GM10248 (cell line): ENCODE results near the gene ZNF385C.

Experiments
- CTCF ChIA-PET: fragments of 300-600 bp; sonication (Branson Sonifier 250); formaldehyde crosslinking; extraction: SDS; loops from one replicate; lab custom pipeline; 2021; ENCODE audit warnings: antibody characterized with exemption; lab: Yijun Ruan, JAX
- POLR2A ChIA-PET: fragments of 350-650 bp; sonication (Branson Sonifier 250); formaldehyde crosslinking; extraction: SDS; loops from one replicate; lab custom pipeline; 2020; ENCODE audit warnings: antibody characterized with exemption; lab: Yijun Ruan, JAX
- DNase-seq: peaks from one replicate; pipeline ENCODE4 v3.0.0; 2012; ENCODE audit errors: extremely low spot score
- CTCF ChIP-seq: IDR thresholded peaks from 2 replicates; pipeline ENCODE4 v1.5.1; 2012; ENCODE audit warnings: mild to moderate bottlenecking, low read depth; ENCODE audit errors: extremely low read depth, missing control alignments, control extremely low read depth

The ZNF385C gene

GRCh38 chr17:41996855-41997164, 101.5 kb downstream of the ZNF385C start:
- CTCF ChIA-PET: interaction anchor here (0.8 to 1.6 kb wide), 5 partner anchors 8 to 29 kb away, joined by 3 to 4 read pairs (median 3); partner anchors contain the start of gene NKIRAS2
- TF ChIP-seq CTCF: no peak
- no peak for DNase-seq

GRCh38 chr17:41992576-41992975, 105.7 kb downstream of the ZNF385C start:
- no peak for TF ChIP-seq CTCF
- no peak for DNase-seq
- CTCF ChIA-PET: interaction anchor here (1.1 to 2.2 kb wide), 2 partner anchors 10 kb away, joined by 4 to 7 read pairs; no protein-coding TSS in a partner anchor
- POLR2A ChIA-PET: no interaction called here

More at GRCh38 chr17:41996855-41997164, 101.5 kb downstream of the ZNF385C start:
- POLR2A ChIA-PET: interaction anchor here (1.0 kb wide), 1 partner anchor 29 kb away, joined by 3 read pairs; no protein-coding TSS in a partner anchor

GRCh38 chr17:41989702-41990419, 108.4 kb downstream of the ZNF385C start:
- CTCF ChIA-PET: interaction anchor here (0.9 to 1.7 kb wide), 5 partner anchors 8 to 189 kb away, joined by 3 to 6 read pairs (median 4); partner anchors contain the start of gene NKIRAS2
- TF ChIP-seq CTCF: no peak
- no peak for DNase-seq
- POLR2A ChIA-PET: no interaction called here

GRCh38 chr17:41988418-41988817, 109.9 kb downstream of the ZNF385C start:
- ChIA-PET CTCF (interaction anchor here (0.7 to 2.2 kb wide), 5 partner anchors 11 to 128 kb away, joined by 3 to 9 read pairs (median 3); partner anchors contain the start of gene NKIRAS2), POLR2A (no interaction called here)
- no peak for DNase-seq
- no peak for TF ChIP-seq CTCF

- CTCF ChIA-PET: interaction anchor here (1.0 to 2.2 kb wide), 3 partner anchors 11 to 32 kb away, joined by 3 to 9 read pairs (median 4); partner anchors contain the start of gene NKIRAS2
- no peak for TF ChIP-seq CTCF
- POLR2A ChIA-PET: no interaction called here
- no peak for DNase-seq
These were observed 110.6 kb downstream of the ZNF385C start for GRCh38 chr17:41987642-41988041.

- TF ChIP-seq CTCF: no peak
- ChIA-PET POLR2A (no interaction called here), CTCF (no interaction called here)
- DNase-seq: no peak
These were observed 111.6 kb downstream of the ZNF385C start for GRCh38 chr17:41986634-41987033.
